Epithelial cell of alveolus of lung (primary cell): ENCODE results near the gene CEP120. TPM values are rescaled to one million over a fixed set of nuclear protein-coding genes. Genes with fewer than 3 reads are reported as not detected.

ENCODE experiments used
- total RNA-seq: library from RNA; depleted of rRNA; stranded (reverse); fragments of >200 nt; gene quantifications from 2 replicates; pipeline ENCODE4 v1.2.1, GENCODE V29; 2015

The CEP120 gene
- 11.8 and 15.0 TPM in 2 replicates for total RNA-seq

GRCh38 chr5:123423278-123424149 lies at the start of gene CEP120:
Gene CEP120 (minus strand): TSS chr5:123423403. CDS start chr5:123422998, 405 bp downstream.

Other genes starting within 250 kb of the CEP120 start
- gene CSNK1G3, start 88.8 kb upstream of the CEP120 start, total RNA-seq = 39.7 and 50.9 TPM in 2 replicates